ENCODE measurements around the gene ASH1L.

The ASH1L gene

GRCh38 chr1:155308493-155309422 is 253.8 kb downstream of the ASH1L start, which contains the start of gene FDPS:
Gene FDPS (plus strand): TSS chr1:155308866. CDS start chr1:155309790, 924 bp downstream.
- Histone ChIP-seq H3K4me1 (ENCODE audit: control insufficient read depth, insufficient read depth, low read length) (no peaks in the 10 kb centered on the region), H3K4me3 (ENCODE audit: low read depth, low read length) (peak within 1 kb of the TSS; percentile 99), H3K27me3 (ENCODE audit: control insufficient read depth, insufficient read depth, low read length) (peaks cover 2% of the 10 kb centered on the region), H3K9ac (ENCODE audit: low read depth, low read length) (peak within 1 kb of the TSS; percentile 97), H3K36me3 (ENCODE audit: control insufficient read depth, insufficient read depth, low read length) (peaks cover 7% of the 10 kb centered on the region), H3K9me3 (ENCODE audit: control insufficient read depth, insufficient read depth, low read length) (no peaks in the 10 kb centered on the region)

GRCh38 chr1:155307247-155307740 is 255.3 kb downstream of the ASH1L start:
- Histone ChIP-seq H3K9ac (ENCODE audit: low read depth, low read length) (no peak overlapping the region), H3K9me3 (ENCODE audit: control insufficient read depth, insufficient read depth, low read length) (no peaks in the 10 kb centered on the region), H3K27me3 (ENCODE audit: control insufficient read depth, insufficient read depth, low read length) (peaks cover 2% of the 10 kb centered on the region), H3K36me3 (ENCODE audit: control insufficient read depth, insufficient read depth, low read length) (peaks cover 7% of the 10 kb centered on the region), H3K4me3 (ENCODE audit: low read depth, low read length) (no peak overlapping the region), H3K4me1 (ENCODE audit: control insufficient read depth, insufficient read depth, low read length) (no peaks in the 10 kb centered on the region)

- Histone ChIP-seq H3K9me3 (ENCODE audit: control insufficient read depth, insufficient read depth, low read length) (no peaks in the 10 kb centered on the region), H3K4me1 (ENCODE audit: control insufficient read depth, insufficient read depth, low read length) (peaks cover 3% of the 10 kb centered on the region), H3K36me3 (ENCODE audit: control insufficient read depth, insufficient read depth, low read length) (peaks cover 4% of the 10 kb centered on the region), H3K9ac (ENCODE audit: low read depth, low read length) (peak overlapping the region; percentile 24), H3K27me3 (ENCODE audit: control insufficient read depth, insufficient read depth, low read length) (peaks cover 2% of the 10 kb centered on the region), H3K4me3 (ENCODE audit: low read depth, low read length) (no peak overlapping the region)
Observed at GRCh38 chr1:155305881-155306391, 256.7 kb downstream of the ASH1L start.

- H3K27me3 ChIP-seq (ENCODE audit: control insufficient read depth, insufficient read depth, low read length) = peaks cover 2% of the 10 kb centered on the region
- H3K4me1 ChIP-seq (ENCODE audit: control insufficient read depth, insufficient read depth, low read length) = peaks cover 3% of the 10 kb centered on the region
- no peak overlapping the region for H3K4me3 ChIP-seq (ENCODE audit: low read depth, low read length)
- H3K9ac ChIP-seq (ENCODE audit: low read depth, low read length) = no peak overlapping the region
- no peaks in the 10 kb centered on the region for H3K36me3 ChIP-seq (ENCODE audit: control insufficient read depth, insufficient read depth, low read length)
- no peaks in the 10 kb centered on the region for H3K9me3 ChIP-seq (ENCODE audit: control insufficient read depth, insufficient read depth, low read length)
Observed at GRCh38 chr1:155304558-155305063, 258.0 kb downstream of the ASH1L start.

- no peaks in the 10 kb centered on the region for H3K36me3 ChIP-seq (ENCODE audit: control insufficient read depth, insufficient read depth, low read length)
- no peak within 1 kb of the TSS for H3K4me3 ChIP-seq (ENCODE audit: low read depth, low read length)
- no peaks in the 10 kb centered on the region for H3K9me3 ChIP-seq (ENCODE audit: control insufficient read depth, insufficient read depth, low read length)
- no peak within 1 kb of the TSS for H3K9ac ChIP-seq (ENCODE audit: low read depth, low read length)
- peaks cover 7% of the 10 kb centered on the region for H3K27me3 ChIP-seq (ENCODE audit: control insufficient read depth, insufficient read depth, low read length)
- peaks cover 11% of the 10 kb centered on the region for H3K4me1 ChIP-seq (ENCODE audit: control insufficient read depth, insufficient read depth, low read length)
Observed at GRCh38 chr1:155301342-155301841, 261.2 kb downstream of the ASH1L start, which contains the start of gene PKLR. Gene PKLR (minus strand): TSS chr1:155301438. CDS start chr1:155301395, 43 bp downstream.

GRCh38 chr1:155300553-155301329 is 261.9 kb downstream of the ASH1L start:
- Histone ChIP-seq H3K9ac (ENCODE audit: low read depth, low read length) (no peak overlapping the region), H3K4me3 (ENCODE audit: low read depth, low read length) (no peak overlapping the region), H3K4me1 (ENCODE audit: control insufficient read depth, insufficient read depth, low read length) (peaks cover 11% of the 10 kb centered on the region), H3K27me3 (ENCODE audit: control insufficient read depth, insufficient read depth, low read length) (peaks cover 11% of the 10 kb centered on the region), H3K9me3 (ENCODE audit: control insufficient read depth, insufficient read depth, low read length) (no peaks in the 10 kb centered on the region), H3K36me3 (ENCODE audit: control insufficient read depth, insufficient read depth, low read length) (no peaks in the 10 kb centered on the region)

GRCh38 chr1:155300024-155300423 is 262.6 kb downstream of the ASH1L start:
- H3K4me1 ChIP-seq (ENCODE audit: control insufficient read depth, insufficient read depth, low read length) = peaks cover 11% of the 10 kb centered on the region
- H3K9me3 ChIP-seq (ENCODE audit: control insufficient read depth, insufficient read depth, low read length) = no peaks in the 10 kb centered on the region
- peaks cover 18% of the 10 kb centered on the region for H3K27me3 ChIP-seq (ENCODE audit: control insufficient read depth, insufficient read depth, low read length)
- no peaks in the 10 kb centered on the region for H3K36me3 ChIP-seq (ENCODE audit: control insufficient read depth, insufficient read depth, low read length)
- H3K4me3 ChIP-seq (ENCODE audit: low read depth, low read length) = no peak overlapping the region
- H3K9ac ChIP-seq (ENCODE audit: low read depth, low read length) = no peak overlapping the region

GRCh38 chr1:155297384-155297783 is 265.2 kb downstream of the ASH1L start:
- no peaks in the 10 kb centered on the region for H3K9me3 ChIP-seq (ENCODE audit: control insufficient read depth, insufficient read depth, low read length)
- no peak overlapping the region for H3K9ac ChIP-seq (ENCODE audit: low read depth, low read length)
- H3K27me3 ChIP-seq (ENCODE audit: control insufficient read depth, insufficient read depth, low read length) = peaks cover 35% of the 10 kb centered on the region
- H3K4me3 ChIP-seq (ENCODE audit: low read depth, low read length) = no peak overlapping the region
- H3K36me3 ChIP-seq (ENCODE audit: control insufficient read depth, insufficient read depth, low read length) = no peaks in the 10 kb centered on the region
- H3K4me1 ChIP-seq (ENCODE audit: control insufficient read depth, insufficient read depth, low read length) = peaks cover 11% of the 10 kb centered on the region

GRCh38 chr1:155296661-155297060 is 265.9 kb downstream of the ASH1L start:
- no peak overlapping the region for H3K9ac ChIP-seq (ENCODE audit: low read depth, low read length)
- no peaks in the 10 kb centered on the region for H3K36me3 ChIP-seq (ENCODE audit: control insufficient read depth, insufficient read depth, low read length)
- H3K4me1 ChIP-seq (ENCODE audit: control insufficient read depth, insufficient read depth, low read length) = peaks cover 9% of the 10 kb centered on the region
- H3K27me3 ChIP-seq (ENCODE audit: control insufficient read depth, insufficient read depth, low read length) = peaks cover 37% of the 10 kb centered on the region
- no peaks in the 10 kb centered on the region for H3K9me3 ChIP-seq (ENCODE audit: control insufficient read depth, insufficient read depth, low read length)
- H3K4me3 ChIP-seq (ENCODE audit: low read depth, low read length) = no peak overlapping the region

GRCh38 chr1:155295942-155296267 is 266.7 kb downstream of the ASH1L start:
- Histone ChIP-seq H3K9me3 (ENCODE audit: control insufficient read depth, insufficient read depth, low read length) (no peaks in the 10 kb centered on the region), H3K36me3 (ENCODE audit: control insufficient read depth, insufficient read depth, low read length) (no peaks in the 10 kb centered on the region), H3K4me1 (ENCODE audit: control insufficient read depth, insufficient read depth, low read length) (peaks cover 8% of the 10 kb centered on the region), H3K9ac (ENCODE audit: low read depth, low read length) (no peak overlapping the region), H3K4me3 (ENCODE audit: low read depth, low read length) (peak overlapping the region; percentile 89), H3K27me3 (ENCODE audit: control insufficient read depth, insufficient read depth, low read length) (peaks cover 37% of the 10 kb centered on the region)

All from iPS-15b (cell line).